GM12878 (cell line): ENCODE results near the gene SYNGR4. TPM values are rescaled to one million over a fixed set of nuclear protein-coding genes. Genes with fewer than 3 reads are reported as not detected.

ENCODE experiments used
- ATAC-seq: fragments of 200-7000 bp; cut with Tn5 transposase; 3 replicates; pipeline ENCODE4 v1.9.1; 2020; ENCODE audit warnings: mild to moderate bottlenecking, moderate library complexity
- BruUV-seq: library from RNA; stranded (reverse); fragments of 400-500 nt; replicated peaks from 2 replicates; lab custom pipeline; 2021; lab: Mats Ljungman, UMichigan
- CTCF ChIA-PET: fragments of 300-600 bp; sonication (Branson Sonifier 250); formaldehyde crosslinking; extraction: SDS; loops from one replicate; lab custom pipeline; 2021; ENCODE audit warnings: inconsistent platforms; lab: Yijun Ruan, JAX
- POLR2A ChIA-PET: fragments of 350-600 bp; formaldehyde crosslinking; extraction: SDS; loops from one replicate; lab custom pipeline; 2021; ENCODE audit warnings: inconsistent platforms; lab: Charles Lee
- RAD21 ChIA-PET: fragments of 300-600 bp; sonication (Branson Sonifier 250); formaldehyde crosslinking; loops from one replicate; lab custom pipeline; 2023; ENCODE audit warnings: antibody characterized with exemption; ENCODE audit not compliant: unreplicated experiment; lab: Charles Lee
- SMC1A ChIA-PET: fragments of 300-600 bp; sonication (Branson Sonifier 250); formaldehyde crosslinking; loops from one replicate; lab custom pipeline; 2023; ENCODE audit not compliant: unreplicated experiment, uncharacterized antibody; lab: Charles Lee
- DNase-seq: peaks from one replicate; pipeline ENCODE4 v3.0.0-alpha.2; 2011; ENCODE audit warnings: low read depth, low spot score
- FAIRE-seq: peaks from 3 replicates; lab custom pipeline; 2011; peaks lifted over from hg19 to GRCh38; lab: Jason Lieb, UNC
- H2AFZ ChIP-seq: 2 replicates; pipeline ENCODE4 v1.6.0; 2011; ENCODE audit warnings: low read depth, low read length, control low read depth; ENCODE audit not compliant: control insufficient read depth
- H3K27ac ChIP-seq: 2 replicates; pipeline ENCODE4 v1.5.1; 2011; ENCODE audit warnings: control low read depth; ENCODE audit not compliant: control insufficient read depth, insufficient read depth
- H3K27me3 ChIP-seq, 2 experiments: replicated peaks in 1 of 2; 2 replicates each; pipeline versions ENCODE4 v1.6.0 to v1.6.1; 2011; ENCODE audit warnings: low read length in 1 of 2; ENCODE audit not compliant: control insufficient read depth in 2 of 2, insufficient read depth in 2 of 2
- H3K36me3 ChIP-seq, 2 experiments: 2 replicates each; pipeline ENCODE4 v1.5.1; 2011; ENCODE audit warnings: low read length in 1 of 2; ENCODE audit not compliant: control insufficient read depth in 2 of 2, insufficient read depth in 2 of 2
- H3K4me1 ChIP-seq: 2 replicates; pipeline ENCODE4 v1.6.1; 2011; ENCODE audit warnings: mild to moderate bottlenecking, low read length, moderate library complexity, mixed read lengths; ENCODE audit not compliant: control insufficient read depth, insufficient read depth
- H3K4me2 ChIP-seq: 2 replicates; pipeline ENCODE4 v1.6.0; 2011; ENCODE audit warnings: control low read depth; ENCODE audit not compliant: control insufficient read depth, insufficient read depth
- H3K4me3 ChIP-seq: fragments of 200-600 bp; sonication (generic); 2 replicates; pipeline ENCODE4 v1.5.1; 2016
- H3K79me2 ChIP-seq: 2 replicates; pipeline ENCODE4 v1.6.0; 2011; ENCODE audit warnings: low read length; ENCODE audit not compliant: control insufficient read depth, insufficient read depth
- H3K9ac ChIP-seq: 2 replicates; pipeline ENCODE4 v1.8.0; 2011; ENCODE audit warnings: low read length, control low read depth, mixed read lengths; ENCODE audit not compliant: control insufficient read depth, insufficient read depth
- H3K9me3 ChIP-seq: replicated peaks from 3 replicates; pipeline ENCODE4 v1.5.1; 2011; ENCODE audit warnings: mild to moderate bottlenecking, low read length; ENCODE audit not compliant: control insufficient read depth, insufficient read depth
- H4K20me1 ChIP-seq: 2 replicates; pipeline ENCODE4 v1.6.0; 2011; ENCODE audit not compliant: control insufficient read depth, insufficient read depth
- BRCA1 ChIP-seq: IDR thresholded peaks from 2 replicates; pipeline ENCODE4 v1.6.1; 2011; ENCODE audit warnings: low read depth, low read length, improper control_type of control experiment
- CHD1 ChIP-seq: IDR thresholded peaks from 2 replicates; pipeline ENCODE4 v1.6.1; 2012; ENCODE audit warnings: low read depth, low read length, improper control_type of control experiment
- CREB1 ChIP-seq: IDR thresholded peaks from 2 replicates; pipeline ENCODE4 v1.6.1; 2012; ENCODE audit warnings: low read depth, mild to moderate bottlenecking, inconsistent platforms
- EP300 ChIP-seq, 2 experiments: fragments of 150-350 bp in 1 of 2; IDR thresholded peaks; 2 replicates each; pipeline ENCODE4 v1.6.1; 2011 to 2012; ENCODE audit warnings: low read depth in 2 of 2, low read length in 2 of 2, borderline replicate concordance in 1 of 2, improper control_type of control experiment in 1 of 2, inconsistent platforms in 1 of 2; ENCODE audit not compliant: control insufficient read depth in 1 of 2
- HDAC6 ChIP-seq: fragments of 200-600 bp; sonication (generic); IDR thresholded peaks from one replicate; pipeline ENCODE4 v1.8.0; 2017; ENCODE audit warnings: antibody characterized with exemption; ENCODE audit not compliant: unreplicated experiment
- IRF4 ChIP-seq: IDR thresholded peaks from 2 replicates; pipeline ENCODE4 v1.6.1; 2011; ENCODE audit warnings: low read depth, low read length
- MXI1 ChIP-seq: fragments of 150-350 bp; IDR thresholded peaks from 2 replicates; pipeline ENCODE4 v1.6.1; 2011; ENCODE audit warnings: low read depth, mild to moderate bottlenecking, inconsistent platforms, low read length, improper control_type of control experiment
- NR2C2 ChIP-seq: IDR thresholded peaks from 2 replicates; pipeline ENCODE4 v1.6.1; 2011; ENCODE audit warnings: borderline replicate concordance, low read depth; ENCODE audit not compliant: control insufficient read depth, insufficient read length
- PAX8 ChIP-seq: fragments of 450-650 bp; IDR thresholded peaks from 2 replicates; pipeline ENCODE4 v1.6.1; 2017; ENCODE audit warnings: mild to moderate bottlenecking, moderate library complexity
- POLR2AphosphoS5 ChIP-seq: IDR thresholded peaks from 2 replicates; pipeline ENCODE4 v1.6.1; 2011; ENCODE audit warnings: mild to moderate bottlenecking, low read length, inconsistent platforms
- YBX1 ChIP-seq: fragments of 450-650 bp; IDR thresholded peaks from 2 replicates; pipeline ENCODE4 v1.6.1; 2016; ENCODE audit warnings: antibody characterized with exemption
- YY1 ChIP-seq: IDR thresholded peaks from 2 replicates; pipeline ENCODE4 v1.6.1; 2011; ENCODE audit warnings: low read depth, mild to moderate bottlenecking, low read length
- WGBS: methylation state at CpG from one replicate; pipeline ENCODE4 v1.1.6; 2016; ENCODE audit warnings: low lambda C conversion rate; ENCODE audit not compliant: insufficient replicate concordance, insufficient coverage; ENCODE audit errors: missing lambda C conversion rate; 5-methylcytosine and 5-hydroxymethylcytosine counted together
- in situ Hi-C: fragments of 300-500 bp; cut with MboI; formaldehyde crosslinking; loops from 9 replicates; pipeline ENCODE4 v1.14.3; 2018; ENCODE audit warnings: mixed read lengths
- intact Hi-C: fragments of 100-400 bp; cut with micrococcal nuclease; formaldehyde crosslinking; loops from one replicate; pipeline ENCODE4 v1.14.2; 2022; ENCODE audit not compliant: unreplicated experiment
- polyA plus RNA-seq, 11 experiments: library from polyadenylated mRNA; depleted of rRNA in 4 of 11; unstranded in 6 of 11; stranded (reverse) in 5 of 11; fragments of >200 nt; fragmentation: Nextera tagmentation in 4 of 11; fragmentation: Illumina TruSeq in 1 of 11; extraction: Ambion mirVana in 4 of 11; extraction: Trizol in 1 of 11; gene quantifications; 1 replicate in 1 of 11; 2 replicates in 10 of 11; pipeline versions ENCODE4 v1.2.1 to v1.2.3, GENCODE V29; 2011 to 2016; ENCODE audit warnings: inconsistent platforms in 2 of 11, missing spikeins in 2 of 11, low read depth in 1 of 11
- total RNA-seq, 4 experiments: library from RNA; depleted of rRNA in 3 of 4; stranded (reverse); fragments of >200 nt in 3 of 4; fragmentation: Illumina TruSeq in 1 of 4; extraction: Trizol in 1 of 4; gene quantifications; 2 replicates each; pipeline versions ENCODE4 v1.2.1 to v1.2.3, GENCODE V29; 2013 to 2021
- TF ChIP-seq, protein P1 (sequence below): fragments of 450-650 bp; IDR thresholded peaks from 2 replicates; pipeline ENCODE4 v1.6.1; 2014; ENCODE audit warnings: mild to moderate bottlenecking
- TF ChIP-seq, protein P2 (sequence below): IDR thresholded peaks from 2 replicates; pipeline ENCODE4 v1.6.1; 2012; ENCODE audit warnings: low read depth, low read length, improper control_type of control experiment

The SYNGR4 gene
- total and polyA plus RNA-seq, 10 of the 15 experiments (the other 5 are each of a cell fraction or from before 2014, with no cell fraction given): 0.08 to 0.72 (median 0.17) TPM; not detected in 6

DNA sequence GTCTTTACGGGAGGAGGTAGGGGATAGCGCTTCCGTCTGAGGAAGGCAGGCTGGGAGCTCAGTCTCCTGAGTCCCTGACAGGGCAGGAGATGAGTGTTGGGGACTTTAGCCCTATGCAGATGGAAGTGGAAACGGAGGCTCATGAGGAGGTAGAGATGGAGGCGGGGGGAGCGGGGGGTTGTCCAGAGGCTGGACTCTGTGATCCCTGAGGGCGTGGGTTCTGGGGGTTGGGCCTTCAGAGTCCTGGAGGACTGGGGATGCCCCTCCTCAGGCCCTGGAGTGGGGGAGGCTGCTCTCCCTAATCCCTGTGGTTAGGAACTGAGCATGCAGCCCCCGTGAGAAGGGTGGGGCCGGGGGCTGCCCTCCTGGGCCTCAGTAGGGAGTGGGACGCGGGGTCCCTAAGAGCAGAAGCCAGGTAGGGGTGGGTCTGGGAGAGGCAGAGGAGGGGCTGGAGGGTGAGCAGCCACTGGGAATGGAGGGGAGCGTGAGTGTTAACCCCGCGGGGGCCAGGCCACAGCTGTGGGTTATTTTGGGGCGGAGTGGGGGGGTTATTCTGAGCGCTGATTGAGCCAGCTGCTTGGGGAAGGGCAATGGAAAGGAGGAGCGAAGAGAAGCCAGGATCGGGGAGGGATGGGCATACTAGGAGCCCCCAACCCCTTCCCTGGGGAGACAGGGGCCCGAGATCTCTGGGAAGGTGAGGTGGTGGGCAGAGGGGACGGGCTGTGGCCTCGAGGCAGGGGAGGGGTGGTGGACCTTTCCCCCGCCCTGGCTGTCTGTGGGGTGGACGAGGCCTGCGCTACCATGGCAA is 32.1 kb downstream of the SYNGR4 start:
- POLR2A ChIA-PET: no interaction called here
- Histone ChIP-seq H3K9me3 (no peaks in the 10 kb centered on the region), H4K20me1 (no peaks in the 10 kb centered on the region), H3K4me1 (peaks cover 8% of the 10 kb centered on the region; the same call in 1 of the 2 replicates), H3K9ac (no peak overlapping the region), H3K4me3 (no peak overlapping the region), H3K27ac (no peak overlapping the region), H3K4me2 (no peak overlapping the region), H3K36me3 (no peaks in the 10 kb centered on the region), H3K27me3 (peaks cover 13 to 16% of the 10 kb centered on the region in 2 experiments), H2AFZ (no peak overlapping the region), H3K79me2 (peaks cover 3% of the 10 kb centered on the region)
- in situ Hi-C loops: no loop called here
- no peak for ATAC-seq
- RAD21 ChIA-PET: no interaction called here
- TF ChIP-seq BRCA1: no peak
- no peak for TF ChIP-seq YBX1
- SMC1A ChIA-PET: no interaction called here
- CTCF ChIA-PET: interaction anchor here (0.8 kb wide), 1 partner anchor 33 kb away, joined by 3 read pairs; no protein-coding TSS in a partner anchor
- no TSS peak for BruUV-seq
- DNase-seq: no peak
- FAIRE-seq: no peak
- intact Hi-C loops: no loop called here
- WGBS: 49% methylated on average over 24 of the region's 24 CpGs

DNA sequence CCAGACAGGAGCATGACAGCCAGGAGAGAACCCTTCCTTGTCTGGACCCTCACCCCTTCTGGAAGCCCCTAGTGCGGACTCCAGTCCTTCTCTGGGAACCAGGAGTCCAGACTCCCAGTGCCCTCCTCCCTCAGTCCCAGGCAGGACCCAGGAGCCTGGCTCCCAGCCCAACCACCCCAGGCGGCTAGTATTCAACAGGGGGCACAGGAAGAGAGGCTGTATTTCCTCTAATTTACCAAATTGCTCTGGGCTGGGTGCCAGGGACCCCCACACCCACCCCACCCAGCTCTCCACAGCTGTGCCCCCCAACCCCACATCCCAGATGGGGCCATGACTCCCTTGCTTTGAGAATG is 32.6 kb downstream of the SYNGR4 start:
- ChIA-PET SMC1A (no interaction called here), CTCF (no interaction called here), RAD21 (no interaction called here), POLR2A (no interaction called here)
- no peaks in the 10 kb centered on the region for H3K9me3 ChIP-seq
- no peaks in the 10 kb centered on the region for H4K20me1 ChIP-seq
- DNase-seq: no peak
- H3K4me2 ChIP-seq: no peak overlapping the region
- no peaks in the 10 kb centered on the region for H3K79me2 ChIP-seq
- no peak overlapping the region for H3K4me3 ChIP-seq
- ATAC-seq: no peak
- no TSS peak for BruUV-seq
- H3K27me3 ChIP-seq: peaks cover 13 to 16% of the 10 kb centered on the region in 2 experiments
- H2AFZ ChIP-seq: no peak overlapping the region
- in situ Hi-C loops: no loop called here
- no peaks in the 10 kb centered on the region for H3K36me3 ChIP-seq
- no peak overlapping the region for H3K9ac ChIP-seq
- no peak overlapping the region for H3K27ac ChIP-seq
- FAIRE-seq: no peak
- intact Hi-C loops: no loop called here
- peaks cover 8% of the 10 kb centered on the region; the same call in 1 of the 2 replicates for H3K4me1 ChIP-seq
- WGBS: 24% methylated on average over 2 of the region's 2 CpGs
- TF ChIP-seq, protein P1, sequence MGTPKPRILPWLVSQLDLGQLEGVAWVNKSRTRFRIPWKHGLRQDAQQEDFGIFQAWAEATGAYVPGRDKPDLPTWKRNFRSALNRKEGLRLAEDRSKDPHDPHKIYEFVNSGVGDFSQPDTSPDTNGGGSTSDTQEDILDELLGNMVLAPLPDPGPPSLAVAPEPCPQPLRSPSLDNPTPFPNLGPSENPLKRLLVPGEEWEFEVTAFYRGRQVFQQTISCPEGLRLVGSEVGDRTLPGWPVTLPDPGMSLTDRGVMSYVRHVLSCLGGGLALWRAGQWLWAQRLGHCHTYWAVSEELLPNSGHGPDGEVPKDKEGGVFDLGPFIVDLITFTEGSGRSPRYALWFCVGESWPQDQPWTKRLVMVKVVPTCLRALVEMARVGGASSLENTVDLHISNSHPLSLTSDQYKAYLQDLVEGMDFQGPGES: no peak
- TF ChIP-seq CHD1: no peak
- no peak for TF ChIP-seq CREB1
- TF ChIP-seq, protein P2, sequence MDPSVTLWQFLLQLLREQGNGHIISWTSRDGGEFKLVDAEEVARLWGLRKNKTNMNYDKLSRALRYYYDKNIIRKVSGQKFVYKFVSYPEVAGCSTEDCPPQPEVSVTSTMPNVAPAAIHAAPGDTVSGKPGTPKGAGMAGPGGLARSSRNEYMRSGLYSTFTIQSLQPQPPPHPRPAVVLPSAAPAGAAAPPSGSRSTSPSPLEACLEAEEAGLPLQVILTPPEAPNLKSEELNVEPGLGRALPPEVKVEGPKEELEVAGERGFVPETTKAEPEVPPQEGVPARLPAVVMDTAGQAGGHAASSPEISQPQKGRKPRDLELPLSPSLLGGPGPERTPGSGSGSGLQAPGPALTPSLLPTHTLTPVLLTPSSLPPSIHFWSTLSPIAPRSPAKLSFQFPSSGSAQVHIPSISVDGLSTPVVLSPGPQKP: no peak
- no peak for TF ChIP-seq MXI1
- no peak for TF ChIP-seq NR2C2
- TF ChIP-seq YY1: no peak
- no peak for TF ChIP-seq HDAC6
- TF ChIP-seq POLR2AphosphoS5: no peak
- no peak for TF ChIP-seq EP300 (IDR thresholded peaks at IDR 0.05; ENCODE audit: borderline replicate concordance in 1 of 2, control insufficient read depth in 1 of 2, low read depth in 2 of 2, low read length in 2 of 2)
- no peak for TF ChIP-seq PAX8
- TF ChIP-seq IRF4: no peak
